KMS-11 (cell line): Measurements from ENCODE around the gene MARK4.

Source experiments
- H2AFZ ChIP-seq: fragments of 200-600 bp; sonication (generic); 2 replicates; pipeline ENCODE4 v1.6.1; 2016; ENCODE audit warnings: antibody characterized with exemption, mixed run types, low read depth
- H3K27ac ChIP-seq: fragments of 200-600 bp; sonication (generic); 2 replicates; pipeline ENCODE4 v1.6.1; 2016; ENCODE audit warnings: mild to moderate bottlenecking, mixed run types
- H3K27me3 ChIP-seq: fragments of 200-600 bp; sonication (generic); 2 replicates; pipeline ENCODE4 v1.6.1; 2017; ENCODE audit warnings: mild to moderate bottlenecking, low read depth, mixed run types, moderate library complexity; ENCODE audit not compliant: insufficient read depth
- H3K36me3 ChIP-seq: fragments of 200-600 bp; sonication (generic); 2 replicates; pipeline ENCODE4 v1.6.1; 2017; ENCODE audit warnings: mild to moderate bottlenecking, mixed run types; ENCODE audit not compliant: insufficient read depth
- H3K4me1 ChIP-seq: fragments of 200-600 bp; sonication (generic); 2 replicates; pipeline ENCODE4 v1.6.1; 2016; ENCODE audit warnings: mild to moderate bottlenecking, low read depth, mixed run types; ENCODE audit not compliant: poor library complexity, severe bottlenecking
- H3K4me2 ChIP-seq: fragments of 200-600 bp; sonication (generic); 2 replicates; pipeline ENCODE4 v1.7.0; 2016; ENCODE audit warnings: mild to moderate bottlenecking, mixed run types
- H3K4me3 ChIP-seq: fragments of 200-600 bp; sonication (generic); IDR thresholded peaks from 2 replicates; pipeline ENCODE4 v1.6.1; 2017; ENCODE audit warnings: low read depth, low read length, mixed read lengths; ENCODE audit not compliant: insufficient read depth
- H3K79me2 ChIP-seq: fragments of 200-600 bp; sonication (generic); 2 replicates; pipeline ENCODE4 v1.6.1; 2016; ENCODE audit warnings: low read depth, mixed run types; ENCODE audit not compliant: insufficient read depth
- H3K9ac ChIP-seq: fragments of 200-600 bp; sonication (generic); 2 replicates; pipeline ENCODE4 v1.6.1; 2016; ENCODE audit warnings: mild to moderate bottlenecking, mixed run types
- H4K20me1 ChIP-seq: fragments of 200-600 bp; sonication (generic); 2 replicates; pipeline ENCODE4 v1.6.1; 2016; ENCODE audit warnings: mild to moderate bottlenecking, mixed run types; ENCODE audit not compliant: insufficient read depth
- TF ChIP-seq, protein P1 (sequence below): fragments of 200-600 bp; sonication (generic); conservative IDR thresholded peaks from 2 replicates; pipeline ENCODE4 v1.6.1; 2017; ENCODE audit warnings: low read depth, mild to moderate bottlenecking, antibody characterized with exemption, low read length, moderate library complexity, mixed read lengths

Gene MARK4

DNA sequence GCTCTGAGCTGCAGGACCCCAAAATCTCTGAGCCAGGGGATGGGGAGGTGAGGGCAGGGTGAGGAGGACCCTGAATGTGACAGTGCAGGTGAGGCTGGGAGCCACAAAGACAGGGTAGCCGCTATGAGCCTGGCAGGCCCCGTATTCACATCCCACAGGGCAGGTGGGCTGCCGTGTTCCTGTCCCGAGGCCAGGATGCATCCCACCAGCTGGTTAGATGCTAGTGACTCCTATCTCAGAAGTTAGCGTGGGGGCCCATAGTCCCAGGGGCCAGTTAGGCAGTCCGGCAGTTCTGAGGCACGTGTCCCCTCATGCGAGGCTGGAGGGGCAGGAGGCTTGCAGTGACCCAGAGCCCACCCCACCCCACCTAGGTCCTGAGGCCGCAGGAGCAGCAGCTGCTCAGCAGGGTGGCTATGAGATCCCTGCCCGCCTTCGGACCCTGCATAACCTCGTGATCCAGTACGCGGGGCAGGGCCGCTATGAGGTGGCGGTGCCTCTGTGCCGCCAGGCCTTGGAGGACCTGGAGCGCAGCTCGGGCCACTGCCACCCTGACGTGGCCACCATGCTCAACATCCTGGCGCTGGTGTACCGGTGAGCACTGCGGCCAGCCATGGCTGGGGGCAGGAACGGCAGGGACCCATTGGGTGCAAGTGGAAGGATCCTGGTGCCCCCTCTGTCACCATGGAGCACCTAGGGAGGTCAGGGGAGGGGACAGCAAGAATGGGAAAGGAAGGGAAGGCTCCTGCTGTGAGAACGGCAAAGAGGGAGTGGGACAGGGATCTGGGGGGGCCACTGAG, 96.7 kb downstream of the MARK4 start:
- TF ChIP-seq, protein P1, sequence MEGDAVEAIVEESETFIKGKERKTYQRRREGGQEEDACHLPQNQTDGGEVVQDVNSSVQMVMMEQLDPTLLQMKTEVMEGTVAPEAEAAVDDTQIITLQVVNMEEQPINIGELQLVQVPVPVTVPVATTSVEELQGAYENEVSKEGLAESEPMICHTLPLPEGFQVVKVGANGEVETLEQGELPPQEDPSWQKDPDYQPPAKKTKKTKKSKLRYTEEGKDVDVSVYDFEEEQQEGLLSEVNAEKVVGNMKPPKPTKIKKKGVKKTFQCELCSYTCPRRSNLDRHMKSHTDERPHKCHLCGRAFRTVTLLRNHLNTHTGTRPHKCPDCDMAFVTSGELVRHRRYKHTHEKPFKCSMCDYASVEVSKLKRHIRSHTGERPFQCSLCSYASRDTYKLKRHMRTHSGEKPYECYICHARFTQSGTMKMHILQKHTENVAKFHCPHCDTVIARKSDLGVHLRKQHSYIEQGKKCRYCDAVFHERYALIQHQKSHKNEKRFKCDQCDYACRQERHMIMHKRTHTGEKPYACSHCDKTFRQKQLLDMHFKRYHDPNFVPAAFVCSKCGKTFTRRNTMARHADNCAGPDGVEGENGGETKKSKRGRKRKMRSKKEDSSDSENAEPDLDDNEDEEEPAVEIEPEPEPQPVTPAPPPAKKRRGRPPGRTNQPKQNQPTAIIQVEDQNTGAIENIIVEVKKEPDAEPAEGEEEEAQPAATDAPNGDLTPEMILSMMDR = no peak
- H3K4me3 ChIP-seq = no peak overlapping the region
- H3K4me1 ChIP-seq = no peaks in the 10 kb centered on the region

GRCh38 chr19:45348367-45349125, 97.5 kb downstream of the MARK4 start:
- Histone ChIP-seq H3K27me3 (peaks cover 4% of the 10 kb centered on the region; the same call in 1 of the 2 replicates), H3K9ac (no peak overlapping the region), H3K79me2 (no peaks in the 10 kb centered on the region), H3K4me3 (no peak overlapping the region), H3K36me3 (no peaks in the 10 kb centered on the region), H3K4me1 (no peaks in the 10 kb centered on the region), H4K20me1 (no peaks in the 10 kb centered on the region), H3K4me2 (no peak overlapping the region), H2AFZ (no peak overlapping the region), H3K27ac (no peak overlapping the region)
- TF ChIP-seq, protein P1 = no peak

More for the DNA sequence above, 96.7 kb downstream of the MARK4 start:
- Histone ChIP-seq H3K27me3 (peaks cover 4% of the 10 kb centered on the region; the same call in 1 of the 2 replicates), H2AFZ (no peak overlapping the region), H3K9ac (no peak overlapping the region), H3K79me2 (no peaks in the 10 kb centered on the region), H3K27ac (no peak overlapping the region), H4K20me1 (no peaks in the 10 kb centered on the region), H3K36me3 (no peaks in the 10 kb centered on the region), H3K4me2 (no peak overlapping the region)

DNA sequence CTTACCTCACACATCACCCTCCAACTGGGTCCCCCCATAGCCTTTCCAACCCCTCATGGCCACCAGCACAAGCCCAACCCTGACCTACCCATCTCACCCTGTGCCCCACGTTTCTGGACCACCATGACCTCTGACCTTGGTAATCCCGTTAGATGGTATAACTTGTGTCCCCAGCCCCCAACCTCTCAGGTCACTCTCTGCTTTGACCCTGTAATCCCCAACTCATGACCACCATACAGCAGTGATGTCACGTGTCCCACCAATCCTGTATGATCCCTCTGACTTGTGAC, 98.0 kb downstream of the MARK4 start:
- Histone ChIP-seq H3K4me2 (no peak overlapping the region), H2AFZ (no peak overlapping the region), H3K79me2 (no peaks in the 10 kb centered on the region), H3K27me3 (peaks cover 4% of the 10 kb centered on the region; the same call in 1 of the 2 replicates), H3K27ac (no peak overlapping the region), H3K4me3 (no peak overlapping the region), H3K4me1 (no peaks in the 10 kb centered on the region), H4K20me1 (no peaks in the 10 kb centered on the region), H3K36me3 (no peaks in the 10 kb centered on the region), H3K9ac (no peak overlapping the region)
- TF ChIP-seq, protein P1 = no peak

DNA sequence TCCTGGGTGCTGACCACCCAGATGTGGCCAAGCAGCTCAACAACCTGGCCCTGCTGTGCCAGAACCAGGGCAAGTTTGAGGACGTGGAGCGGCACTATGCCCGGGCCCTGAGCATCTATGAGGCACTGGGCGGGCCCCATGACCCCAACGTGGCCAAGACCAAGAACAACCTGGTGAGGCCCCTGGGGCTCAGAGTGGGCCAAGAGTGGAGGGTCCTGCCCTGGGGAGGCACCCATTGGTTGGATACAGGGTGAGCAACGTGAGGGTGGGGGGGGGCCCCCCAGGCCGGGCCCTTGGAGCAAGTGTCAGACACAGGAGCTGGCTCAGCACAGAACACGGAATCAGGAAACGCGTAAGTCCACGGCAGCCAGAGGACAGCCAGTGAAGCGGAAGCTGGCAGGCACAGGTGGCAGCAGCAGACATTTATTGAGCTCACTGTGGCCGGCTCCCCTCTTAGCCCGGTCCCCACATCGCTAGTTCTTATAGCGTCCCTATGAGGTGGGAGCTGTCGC, 98.4 kb downstream of the MARK4 start:
- Histone ChIP-seq H3K9ac (no peak overlapping the region), H3K79me2 (no peaks in the 10 kb centered on the region), H3K27ac (no peak overlapping the region), H3K36me3 (no peaks in the 10 kb centered on the region), H4K20me1 (no peaks in the 10 kb centered on the region), H3K4me2 (no peak overlapping the region), H3K4me3 (no peak overlapping the region), H2AFZ (no peak overlapping the region), H3K4me1 (no peaks in the 10 kb centered on the region), H3K27me3 (peaks cover 1% of the 10 kb centered on the region; the same call in 1 of the 2 replicates)
- TF ChIP-seq, protein P1 = no peak
